Measurements from ENCODE around the gene TBL2.

- TF ChIP-seq CTCF (IDR thresholded peaks at IDR 0.05; ENCODE audit: low read length) (no peak), EZH2 (optimal IDR thresholded peaks at IDR 0.05; ENCODE audit: low read depth, low read length) (no peak), EZH2phosphoT487 (IDR thresholded peaks at IDR 0.05; ENCODE audit: low read length) (no peak)
Observed at GRCh38 chr7:73536479-73536878, 41.9 kb downstream of the TBL2 start.

Measured in MM.1S (cell line).